NCI-H2029 treated with DMSO at 0.1 percent for 48 hours (cell line): ENCODE results near the gene CDSN.

Experiments
- DNase-seq: peaks from one replicate; lab custom pipeline; 2025; lab: John Stamatoyannopoulos, UW

Gene CDSN

GRCh38 chr6:31144296-31144969, 24.2 kb upstream of the CDSN start:
- DNase-seq: no peak

GRCh38 chr6:31143148-31143547, 22.9 kb upstream of the CDSN start:
- DNase-seq: no peak

GRCh38 chr6:31142361-31142761, 22.1 kb upstream of the CDSN start:
- no peak for DNase-seq

GRCh38 chr6:31140643-31141042, 20.4 kb upstream of the CDSN start:
- DNase-seq: no peak

GRCh38 chr6:31139599-31139998, 19.4 kb upstream of the CDSN start:
- DNase-seq: no peak

DNA sequence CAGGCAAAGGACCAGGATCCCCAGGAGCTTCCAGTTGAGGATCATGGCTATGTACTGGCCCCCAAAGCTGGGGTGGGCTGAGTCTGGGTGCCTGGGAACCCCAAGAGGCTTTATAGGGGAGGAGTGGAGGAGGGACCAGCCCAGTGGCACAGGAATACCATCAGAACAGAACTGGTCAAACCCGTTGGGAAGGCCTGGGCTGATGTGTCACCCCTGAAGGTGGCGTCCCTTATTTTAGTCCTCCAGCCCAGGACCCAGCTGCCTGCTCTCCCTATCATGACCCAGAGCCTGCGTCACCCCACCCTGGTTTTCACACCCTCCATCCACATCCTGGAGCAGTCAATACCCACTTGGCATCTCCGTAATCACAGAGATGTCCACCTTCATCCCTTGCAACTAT, 18.7 kb upstream of the CDSN start, which contains the start of gene PSORS1C2:
Gene PSORS1C2 (minus strand): TSS at position 85 of the 400 bp plus-strand sequence. CDS start 40 bp downstream, at position 45.
- DNase-seq: no peak

- DNase-seq: no peak
Observed at GRCh38 chr6:31135710-31136109, 15.5 kb upstream of the CDSN start.

DNA sequence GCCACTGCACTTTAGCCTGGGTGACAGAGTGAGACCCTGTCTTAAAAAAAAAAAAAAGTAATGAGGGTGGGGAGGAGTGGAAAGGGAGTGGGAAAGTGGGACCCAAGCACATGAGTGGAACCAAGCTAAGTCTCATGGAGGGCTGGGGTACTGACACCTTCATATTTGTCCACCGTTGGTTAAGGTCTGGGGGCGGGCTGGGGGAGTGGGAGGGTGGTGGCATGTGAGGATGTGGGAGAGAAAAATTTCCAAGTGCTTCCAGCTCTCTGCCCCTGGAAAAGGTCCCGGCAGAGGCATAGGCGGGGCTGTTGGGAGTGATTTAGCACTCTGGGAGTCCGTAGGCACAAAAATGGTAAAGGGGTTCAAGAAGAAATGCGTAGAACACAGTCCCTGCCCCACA, 12.6 kb upstream of the CDSN start:
- no peak for DNase-seq

DNA sequence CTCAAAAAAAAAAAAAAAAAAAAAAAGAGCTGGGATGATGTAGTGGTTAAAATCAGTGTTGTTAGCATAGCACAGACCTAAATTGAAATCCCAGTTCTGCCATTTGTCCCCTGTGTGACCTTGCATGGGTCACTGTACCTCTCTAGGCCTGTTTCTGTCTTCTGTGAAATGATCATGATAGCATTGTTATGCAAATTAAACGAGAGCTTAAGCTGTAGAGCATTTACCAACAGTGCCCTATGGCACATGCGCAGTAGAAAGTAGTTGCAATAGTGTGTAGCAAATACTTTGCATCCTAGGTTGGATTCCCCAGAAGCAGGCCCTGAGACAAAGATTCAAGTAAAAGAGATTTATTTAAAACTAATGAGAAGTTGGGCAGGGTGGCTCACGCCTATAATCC, 11.3 kb upstream of the CDSN start:
- no peak for DNase-seq

GRCh38 chr6:31130751-31131150, 10.5 kb upstream of the CDSN start:
- DNase-seq: no peak

DNA sequence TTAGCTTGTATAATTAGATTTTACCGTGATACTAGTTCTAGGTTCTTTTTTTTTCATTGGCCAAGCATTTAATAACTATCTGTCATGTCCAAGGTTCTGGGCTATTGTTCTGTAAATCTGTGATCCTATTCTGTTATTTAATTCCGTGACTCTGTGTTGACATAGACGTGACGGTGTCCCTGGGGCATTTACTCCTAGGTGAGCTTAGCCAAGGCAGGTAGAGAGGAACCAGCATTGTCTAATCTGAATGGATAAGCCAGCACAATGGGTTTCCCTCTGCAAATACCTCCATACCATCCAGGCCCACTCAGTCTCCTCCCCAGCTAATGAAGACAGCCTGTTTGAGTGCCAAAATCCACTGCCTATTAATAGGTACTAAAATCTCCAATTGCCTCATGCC, 8.9 kb upstream of the CDSN start:
- no peak for DNase-seq

DNA sequence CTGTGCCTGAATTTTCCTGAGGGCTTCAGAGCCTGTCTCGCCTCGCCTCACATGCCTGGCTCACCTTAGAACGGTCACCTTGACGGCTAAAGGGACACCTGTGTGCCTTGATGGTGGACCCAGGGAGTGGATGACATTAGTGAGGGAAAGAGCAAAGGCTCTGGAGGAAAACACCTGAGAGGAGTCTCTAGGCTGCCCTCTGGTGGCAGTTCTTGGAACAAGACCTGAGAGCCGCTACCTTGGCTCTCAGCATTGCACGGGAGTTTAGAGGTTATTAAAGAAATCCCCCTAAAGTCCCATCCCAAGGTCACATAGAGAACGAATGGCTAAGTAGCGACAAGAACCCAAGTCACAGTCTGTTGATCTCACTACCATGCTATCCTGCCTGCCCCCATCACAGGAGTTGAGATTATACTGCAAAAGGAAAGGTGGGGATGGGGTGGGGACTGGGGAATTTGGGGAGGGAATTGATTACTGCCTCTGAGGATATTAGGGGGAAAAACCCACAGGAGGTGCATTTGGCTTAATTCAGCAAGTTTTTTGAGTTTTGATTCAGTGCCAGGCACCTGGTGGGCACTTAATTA, 7.9 kb upstream of the CDSN start:
- peak; percentile 22 for DNase-seq

GRCh38 chr6:31126396-31127175, 6.3 kb upstream of the CDSN start:
- no peak for DNase-seq

DNA sequence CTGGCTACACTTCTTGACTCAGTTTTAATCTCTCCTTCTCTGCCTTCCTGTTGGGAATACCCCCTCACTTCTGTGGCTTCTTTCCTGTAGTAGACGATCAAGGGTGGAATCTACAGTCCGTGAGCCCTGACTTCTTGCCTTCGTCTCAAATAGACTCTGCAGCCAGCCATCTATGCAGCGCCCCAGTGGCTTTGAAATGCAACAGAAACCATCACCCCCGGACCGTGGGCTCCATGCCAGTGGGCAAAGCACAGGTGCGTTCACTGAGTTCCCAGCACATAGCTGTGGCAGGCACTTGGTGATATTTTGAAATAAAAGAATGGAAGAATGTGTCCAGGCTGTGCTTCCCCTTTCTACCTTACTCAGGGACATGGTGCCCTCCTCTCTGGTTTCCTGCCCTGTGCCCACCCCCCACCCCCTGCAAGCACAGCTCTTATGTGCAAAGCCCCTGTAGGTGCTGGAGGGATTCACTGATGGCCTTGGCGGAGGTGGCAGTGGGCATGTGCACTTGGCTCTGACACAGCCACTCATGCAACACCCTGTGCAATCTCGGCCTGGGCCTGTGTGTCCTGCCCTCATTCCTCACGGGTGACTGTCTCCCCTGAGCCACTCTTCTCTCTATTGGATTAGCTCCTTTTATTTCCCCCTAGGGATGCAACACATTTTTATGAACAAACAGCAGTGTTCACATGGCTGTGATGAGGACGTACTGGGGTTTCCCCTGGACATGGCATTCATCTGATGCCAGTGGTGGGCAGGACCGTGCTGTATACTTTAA, 5.5 kb upstream of the CDSN start:
- no peak for DNase-seq

GRCh38 chr6:31125162-31125561, 4.9 kb upstream of the CDSN start:
- DNase-seq: no peak

GRCh38 chr6:31122791-31123706, 2.8 kb upstream of the CDSN start:
- DNase-seq: no peak

DNA sequence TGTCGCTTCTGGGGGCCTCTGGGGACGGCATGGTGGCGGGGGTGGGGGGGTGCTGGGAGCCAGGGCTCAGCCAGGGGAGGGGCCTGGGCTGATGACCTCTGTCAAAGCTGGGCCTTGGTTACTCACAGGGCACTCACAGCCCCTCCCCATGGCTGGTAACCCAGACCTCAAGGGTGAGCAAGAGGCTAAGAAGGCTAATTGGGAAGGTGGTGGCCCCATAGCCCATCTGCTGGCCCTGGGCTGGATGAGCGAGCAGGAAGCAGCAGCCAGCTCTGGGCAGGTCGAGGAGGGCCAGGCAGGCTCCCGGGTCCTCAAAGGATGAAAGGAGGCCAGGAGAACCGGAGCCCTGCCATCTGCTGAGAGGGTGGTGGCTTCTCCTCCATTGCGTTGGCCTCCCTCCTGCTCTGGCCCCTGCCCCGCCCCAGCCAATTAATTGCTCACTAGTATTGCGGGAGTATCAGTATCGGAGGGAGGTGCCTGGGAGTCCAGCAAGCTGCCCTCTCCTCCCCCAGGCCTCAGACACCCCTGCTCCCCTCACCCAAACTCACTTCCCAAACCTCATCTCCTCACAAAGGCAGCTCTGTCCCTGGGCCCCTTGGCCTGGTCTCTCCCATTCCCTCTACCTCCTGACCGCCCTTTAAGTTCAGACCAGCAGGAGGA, 1.0 kb upstream of the CDSN start:
- no peak for DNase-seq

GRCh38 chr6:31118178-31118577, 2.1 kb downstream of the CDSN start:
- no peak for DNase-seq

GRCh38 chr6:31116661-31117385, 3.4 kb downstream of the CDSN start:
- no peak for DNase-seq

DNA sequence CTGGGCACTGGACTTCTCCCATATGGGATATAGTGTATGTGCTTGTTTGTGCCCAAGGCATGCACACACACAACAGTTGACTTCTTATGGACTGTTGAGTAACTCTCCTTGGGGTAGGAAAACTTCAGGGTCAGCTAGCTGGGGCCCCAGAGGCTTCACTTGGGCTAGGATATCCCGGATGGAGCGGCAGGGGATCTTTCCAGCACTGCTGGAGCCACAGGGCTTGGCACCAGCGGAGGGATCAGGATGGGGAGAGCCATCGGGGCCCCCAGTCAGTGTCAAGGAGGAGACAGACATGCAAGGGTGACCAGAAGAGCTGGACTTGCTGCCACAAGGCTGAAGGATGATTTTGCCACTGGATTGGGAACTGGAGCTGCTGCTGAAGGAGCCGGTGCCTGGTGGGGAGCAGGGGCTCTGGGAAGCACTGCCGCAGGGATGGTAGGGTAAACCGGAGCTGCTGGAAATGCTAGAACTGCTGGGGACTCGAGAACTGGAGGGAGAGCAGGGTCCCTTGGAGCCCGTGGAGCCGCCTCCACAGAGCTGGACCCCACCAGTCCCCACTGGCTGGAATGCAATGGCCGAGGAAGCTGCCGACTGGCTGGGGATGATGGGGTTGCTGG, 4.2 kb downstream of the CDSN start:
- no peak for DNase-seq
